B cell (primary cell): ENCODE measurements around the gene RIMBP2. TPM values are rescaled to one million over a fixed set of nuclear protein-coding genes. Genes with fewer than 3 reads are reported as not detected.

Experiments
- ATAC-seq: fragments of 200-7000 bp; cut with Tn5 transposase; one replicate; pipeline ENCODE4 v1.10.0; 2021; ENCODE audit warnings: low read depth, mild to moderate bottlenecking, moderate number of reproducible peaks, moderate library complexity
- CTCF ChIA-PET: fragments of 350-600 bp; sonication (Branson Sonifier 250); formaldehyde crosslinking; loops from one replicate; lab custom pipeline; 2021; ENCODE audit warnings: antibody characterized with exemption, inconsistent platforms; lab: Charles Lee
- POLR2A ChIA-PET: fragments of 350-600 bp; sonication (Branson Sonifier 250); formaldehyde crosslinking; loops from one replicate; lab custom pipeline; 2021; ENCODE audit warnings: antibody characterized with exemption; lab: Charles Lee
- DNase-seq: peaks from one replicate; pipeline ENCODE4 v3.0.0; 2013
- H2AFZ ChIP-seq: 2 replicates; pipeline ENCODE4 v1.6.1; 2012; ENCODE audit warnings: mild to moderate bottlenecking, low read depth, low read length; ENCODE audit not compliant: insufficient read depth, poor library complexity, severe bottlenecking
- H3K27ac ChIP-seq, 2 donors: 1 replicate in 1 of 2; 2 replicates in 1 of 2; pipeline ENCODE4 v1.5.1; 2012 to 2013; ENCODE audit warnings: low read length in 2 of 2, mild to moderate bottlenecking in 2 of 2, moderate library complexity in 1 of 2
- H3K27me3 ChIP-seq, 4 experiments: fragments of 200-600 bp in 1 of 4; sonication (generic) in 1 of 4; replicated peaks in 1 of 4; 1 replicate in 2 of 4; 2 replicates in 2 of 4; pipeline versions ENCODE4 v1.6.1 to v1.7.0; 2013 to 2016; ENCODE audit warnings: low read length in 3 of 4, mild to moderate bottlenecking in 2 of 4, mixed read lengths in 1 of 4, moderate library complexity in 1 of 4; ENCODE audit not compliant: insufficient read depth in 4 of 4, control insufficient read depth in 3 of 4; ENCODE audit errors: control extremely low read depth in 1 of 4
- H3K36me3 ChIP-seq, 2 experiments: replicated peaks in 1 of 2; 1 replicate in 1 of 2; 2 replicates in 1 of 2; pipeline versions ENCODE4 v1.6.1 to v1.7.1; 2013; ENCODE audit warnings: low read length in 1 of 2; ENCODE audit not compliant: insufficient read depth in 2 of 2, control insufficient read depth in 1 of 2; ENCODE audit errors: control extremely low read depth in 1 of 2, extremely low read depth in 1 of 2
- H3K4me1 ChIP-seq, 2 donors: fragments of 200-600 bp in 1 of 2; sonication (generic) in 1 of 2; 1 replicate in 1 of 2; 2 replicates in 1 of 2; pipeline versions ENCODE4 v1.5.1 to v1.6.1; 2013 to 2017; ENCODE audit warnings: low read length in 2 of 2; ENCODE audit not compliant: control insufficient read depth in 2 of 2, insufficient read depth in 2 of 2
- H3K4me2 ChIP-seq: replicated peaks from 2 replicates; pipeline ENCODE3; 2012; ENCODE audit warnings: mild to moderate bottlenecking, low read depth, low read length; ENCODE audit not compliant: poor library complexity, severe bottlenecking
- H3K4me3 ChIP-seq, 5 experiments: fragments of 200-600 bp in 1 of 5; sonication (generic) in 1 of 5; 1 replicate in 3 of 5; 2 replicates in 2 of 5; pipeline versions ENCODE4 v1.5.1 to v1.7.0; 2011 to 2016; ENCODE audit warnings: low read length in 4 of 5, mild to moderate bottlenecking in 4 of 5, low read depth in 2 of 5, control low read depth in 1 of 5, moderate library complexity in 1 of 5; ENCODE audit not compliant: insufficient read depth in 1 of 5; ENCODE audit errors: control extremely low read depth in 1 of 5, extremely low read depth in 1 of 5
- H3K79me2 ChIP-seq: fragments of 200-600 bp; sonication (generic); one replicate; pipeline ENCODE4 v1.6.0; 2016; ENCODE audit warnings: low read length; ENCODE audit not compliant: control insufficient read depth, insufficient read depth
- H3K9ac ChIP-seq: fragments of 200-600 bp; sonication (generic); 2 replicates; pipeline ENCODE4 v1.6.1; 2017; ENCODE audit warnings: mild to moderate bottlenecking, low read length, moderate library complexity
- H3K9me3 ChIP-seq, 3 donors: one replicate each; pipeline versions ENCODE4 v1.6.1 to v1.7.1; 2013; ENCODE audit warnings: low read length in 2 of 3; ENCODE audit not compliant: control insufficient read depth in 2 of 3, insufficient read depth in 1 of 3; ENCODE audit errors: control extremely low read depth in 1 of 3
- H4K20me1 ChIP-seq: 2 replicates; pipeline ENCODE4 v1.6.0; 2012; ENCODE audit warnings: mild to moderate bottlenecking, low read length; ENCODE audit not compliant: insufficient read depth, control insufficient read depth, poor library complexity, severe bottlenecking
- H3K27ac Mint-ChIP-seq: one replicate; pipeline ENCODE4 v1.8.0; 2021; ENCODE audit warnings: mixed read lengths
- H3K27me3 Mint-ChIP-seq: one replicate; pipeline ENCODE4 v1.8.0; 2021; ENCODE audit warnings: mixed read lengths
- H3K4me1 Mint-ChIP-seq: one replicate; pipeline ENCODE4 v1.8.0; 2021; ENCODE audit warnings: mixed read lengths
- H3K4me3 Mint-ChIP-seq: one replicate; pipeline ENCODE4 v1.8.0; 2021; ENCODE audit warnings: mixed read lengths
- H3K9me3 Mint-ChIP-seq: one replicate; pipeline ENCODE4 v1.8.0; 2022; ENCODE audit warnings: mixed read lengths; ENCODE audit not compliant: insufficient read depth
- EZH2 ChIP-seq: IDR thresholded peaks from 2 replicates; pipeline ENCODE4 v1.6.1; 2012; ENCODE audit warnings: borderline replicate concordance, low read depth, mild to moderate bottlenecking, moderate library complexity, low read length; ENCODE audit not compliant: insufficient read depth, poor library complexity, severe bottlenecking
- WGBS: methylation state at CpG from one replicate; pipeline ENCODE4 v1.1.5; 2013; ENCODE audit warnings: missing lambda C conversion rate; ENCODE audit not compliant: insufficient coverage; 5-methylcytosine and 5-hydroxymethylcytosine counted together
- intact Hi-C: fragments of 100-400 bp; cut with micrococcal nuclease; formaldehyde crosslinking; loops from one replicate; pipeline ENCODE4 v1.10.0; 2022
- polyA plus RNA-seq: library from polyadenylated mRNA; depleted of rRNA; stranded (reverse); fragments of >200 nt; gene quantifications from 2 replicates; pipeline ENCODE4 v1.2.3, GENCODE V29; 2012
- total RNA-seq, 2 donors: library from RNA; stranded (reverse); fragments of 120-200 nt in 1 of 2; gene quantifications; 1 replicate in 1 of 2; 2 replicates in 1 of 2; pipeline versions ENCODE4 v1.2.3 to v1.2.4, GENCODE V29; 2013 to 2022
- TF ChIP-seq, protein P1 (sequence below): fragments of 200-600 bp; IDR thresholded peaks from one replicate; pipeline ENCODE4 v1.8.0; 2022; ENCODE audit warnings: antibody characterized with exemption, mild to moderate bottlenecking

Gene RIMBP2
- total and polyA plus RNA-seq, 2 donors (not counting 1 experiment from before 2014, with no cell fraction given): not detected

DNA sequence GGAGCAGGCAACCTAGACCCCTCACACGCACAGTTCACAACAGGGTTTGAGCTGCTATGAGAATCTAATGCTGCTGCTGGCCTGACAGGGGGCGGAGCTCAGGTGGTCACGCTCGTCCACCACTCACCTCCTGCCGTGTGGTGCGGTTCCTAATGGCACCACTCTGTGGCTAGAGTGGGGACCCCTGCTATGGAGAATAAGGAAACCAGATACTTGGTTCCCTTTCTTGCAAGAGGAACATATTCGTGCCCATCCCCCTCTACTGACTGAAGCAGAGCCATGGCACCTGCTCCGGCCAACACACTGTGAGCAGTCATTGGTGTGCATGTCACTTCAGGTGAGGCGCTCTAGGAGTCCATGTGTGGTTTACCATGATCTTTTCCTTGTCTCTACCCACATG is 30.4 kb upstream of the RIMBP2 start:
- ChIA-PET POLR2A (no interaction called here), CTCF (interaction anchor here (1.8 kb wide), 1 partner anchor 9 kb away, joined by 4 read pairs; no protein-coding TSS in a partner anchor)
- DNase-seq (no peak), ATAC-seq (no peak)
- 42% methylated on average over 6 of the region's 9 CpGs for WGBS
- Histone ChIP-seq H3K9ac (no peak overlapping the region), H3K27ac (no peak overlapping the region), H3K9me3 (peaks cover 0 to 3% (median 0%) of the 10 kb centered on the region in 3 donors), H3K4me2 (no peak overlapping the region), H2AFZ (no peak overlapping the region), H3K4me3 (no peak overlapping the region), H3K27me3 (peaks cover 0 to 5% (median 2%) of the 10 kb centered on the region in 4 experiments), H4K20me1 (no peaks in the 10 kb centered on the region), H3K4me1 (peaks cover 0 to 6% of the 10 kb centered on the region in 2 donors), H3K79me2 (no peaks in the 10 kb centered on the region), H3K36me3 (no peaks in the 10 kb centered on the region)
- no peak overlapping the region for H3K4me3 Mint-ChIP-seq
- H3K27ac Mint-ChIP-seq: no peak overlapping the region
- H3K9me3 Mint-ChIP-seq: no peaks in the 10 kb centered on the region
- peaks cover 10% of the 10 kb centered on the region for H3K4me1 Mint-ChIP-seq
- intact Hi-C loops: no loop called here
- H3K27me3 Mint-ChIP-seq: peaks cover 11% of the 10 kb centered on the region
- TF ChIP-seq, protein P1, sequence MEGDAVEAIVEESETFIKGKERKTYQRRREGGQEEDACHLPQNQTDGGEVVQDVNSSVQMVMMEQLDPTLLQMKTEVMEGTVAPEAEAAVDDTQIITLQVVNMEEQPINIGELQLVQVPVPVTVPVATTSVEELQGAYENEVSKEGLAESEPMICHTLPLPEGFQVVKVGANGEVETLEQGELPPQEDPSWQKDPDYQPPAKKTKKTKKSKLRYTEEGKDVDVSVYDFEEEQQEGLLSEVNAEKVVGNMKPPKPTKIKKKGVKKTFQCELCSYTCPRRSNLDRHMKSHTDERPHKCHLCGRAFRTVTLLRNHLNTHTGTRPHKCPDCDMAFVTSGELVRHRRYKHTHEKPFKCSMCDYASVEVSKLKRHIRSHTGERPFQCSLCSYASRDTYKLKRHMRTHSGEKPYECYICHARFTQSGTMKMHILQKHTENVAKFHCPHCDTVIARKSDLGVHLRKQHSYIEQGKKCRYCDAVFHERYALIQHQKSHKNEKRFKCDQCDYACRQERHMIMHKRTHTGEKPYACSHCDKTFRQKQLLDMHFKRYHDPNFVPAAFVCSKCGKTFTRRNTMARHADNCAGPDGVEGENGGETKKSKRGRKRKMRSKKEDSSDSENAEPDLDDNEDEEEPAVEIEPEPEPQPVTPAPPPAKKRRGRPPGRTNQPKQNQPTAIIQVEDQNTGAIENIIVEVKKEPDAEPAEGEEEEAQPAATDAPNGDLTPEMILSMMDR: no peak
- TF ChIP-seq EZH2: no peak

DNA sequence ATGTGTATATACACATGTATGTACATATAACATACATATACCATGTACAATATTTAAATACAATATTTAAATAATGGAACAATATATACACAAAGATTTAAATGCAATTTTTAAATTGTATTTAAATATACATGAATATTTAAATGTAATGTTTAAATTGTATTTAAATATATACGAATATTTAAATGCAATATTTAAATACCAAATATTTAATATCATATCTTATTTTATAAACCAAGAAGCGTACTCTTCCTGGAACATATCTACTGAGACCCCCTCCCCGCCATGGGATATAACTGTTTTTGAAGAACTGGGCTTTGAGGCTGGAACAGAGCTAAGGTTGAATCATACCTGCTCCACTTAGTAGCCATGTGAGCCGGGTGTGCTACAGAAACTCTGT is 29.8 kb upstream of the RIMBP2 start:
- WGBS: 100% methylated on average over 1 of the region's 4 CpGs
- H3K4me3 Mint-ChIP-seq: no peak overlapping the region
- DNase-seq: no peak
- ATAC-seq: no peak
- peaks cover 5% of the 10 kb centered on the region for H3K4me1 Mint-ChIP-seq
- CTCF ChIA-PET: interaction anchor here (1.8 kb wide), 1 partner anchor 9 kb away, joined by 4 read pairs; no protein-coding TSS in a partner anchor
- H4K20me1 ChIP-seq: no peaks in the 10 kb centered on the region
- peaks cover 4% of the 10 kb centered on the region for H3K9me3 Mint-ChIP-seq
- H3K9me3 ChIP-seq: peaks cover 0 to 5% (median 0%) of the 10 kb centered on the region in 3 donors
- H3K4me3 ChIP-seq: no peak overlapping the region
- H3K4me1 ChIP-seq: peaks cover 0 to 3% of the 10 kb centered on the region in 2 donors
- H3K4me2 ChIP-seq: no peak overlapping the region
- no peak overlapping the region for H3K27ac Mint-ChIP-seq
- no peak overlapping the region for H3K9ac ChIP-seq
- no peak overlapping the region for H2AFZ ChIP-seq
- H3K27me3 ChIP-seq: peaks cover 0 to 5% (median 2%) of the 10 kb centered on the region in 4 experiments
- POLR2A ChIA-PET: no interaction called here
- TF ChIP-seq, protein P1: no peak
- no peak for TF ChIP-seq EZH2
- H3K79me2 ChIP-seq: no peaks in the 10 kb centered on the region
- no peak overlapping the region for H3K27ac ChIP-seq
- no peaks in the 10 kb centered on the region for H3K36me3 ChIP-seq
- intact Hi-C loops: no loop called here
- H3K27me3 Mint-ChIP-seq: peaks cover 15% of the 10 kb centered on the region
